Activated CD8-positive, alpha-beta memory T cell treated with anti-CD3 and anti-CD28 coated beads for 36 hours (primary cell): ENCODE data around the gene PRELID3B. TPM values are rescaled to one million over a fixed set of nuclear protein-coding genes. Genes with fewer than 3 reads are reported as not detected.

Experiments
- CTCF ChIA-PET: fragments of 350-600 bp; sonication (Branson Sonifier 250); formaldehyde crosslinking; loops from one replicate; lab custom pipeline; 2021; ENCODE audit warnings: antibody characterized with exemption; lab: Charles Lee
- POLR2A ChIA-PET: fragments of 350-600 bp; sonication (Branson Sonifier 250); formaldehyde crosslinking; loops from one replicate; lab custom pipeline; 2021; ENCODE audit warnings: antibody characterized with exemption; lab: Charles Lee
- total RNA-seq, 2 experiments: library from RNA; stranded (reverse); gene quantifications; one replicate each; pipeline ENCODE4 v1.2.3, GENCODE V29; 2021

PRELID3B gene
- total RNA-seq, 2 experiments from 2014 or later = 148 to 154 TPM

DNA sequence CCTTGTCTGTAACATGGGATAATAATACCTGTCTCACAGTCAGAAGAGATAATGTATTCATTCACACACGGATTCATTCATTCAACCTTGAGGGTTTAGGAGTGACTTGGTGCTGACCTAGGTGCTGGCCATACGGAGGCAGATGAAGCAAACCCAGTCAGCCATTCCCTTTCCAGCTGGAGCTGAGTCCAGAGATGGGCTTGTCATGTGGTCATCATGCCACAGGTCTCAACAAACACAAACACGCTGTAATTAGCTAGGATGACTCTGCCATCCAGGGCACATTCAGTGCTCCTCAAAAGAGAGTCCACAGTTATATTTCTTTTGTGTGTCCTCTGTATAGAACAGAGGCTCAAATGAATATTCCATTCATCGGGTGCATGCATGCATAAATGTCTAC lies 19.5 kb upstream of the PRELID3B start:
- POLR2A ChIA-PET = no interaction called here
- CTCF ChIA-PET = no interaction called here

- CTCF ChIA-PET = no interaction called here
- POLR2A ChIA-PET = no interaction called here
Observed at GRCh38 chr20:59055302-59055701, 12.7 kb upstream of the PRELID3B start.

GRCh38 chr20:59051666-59052185 lies 9.1 kb upstream of the PRELID3B start:
- ChIA-PET POLR2A (no interaction called here), CTCF (no interaction called here)

- ChIA-PET POLR2A (no interaction called here), CTCF (interaction anchor here (1.9 kb wide), 1 partner anchor 157 kb away, joined by 4 read pairs; no protein-coding TSS in a partner anchor)
Observed at GRCh38 chr20:59050437-59050836, 7.9 kb upstream of the PRELID3B start.

DNA sequence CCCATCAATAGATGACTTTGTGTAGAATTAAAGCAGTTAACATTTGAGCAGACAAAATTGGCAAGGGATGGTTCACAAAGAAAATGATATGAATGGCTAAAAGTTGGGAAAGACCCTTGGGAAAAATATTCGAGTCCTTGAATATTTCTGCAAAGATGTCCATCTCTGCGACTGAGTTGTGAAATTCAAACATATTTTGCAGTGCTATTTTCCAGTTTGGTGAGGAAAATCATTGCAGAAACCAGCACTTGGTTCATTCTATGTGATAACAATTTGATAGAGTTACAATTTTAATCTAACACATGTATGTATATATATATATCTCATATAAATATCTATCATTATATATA lies 6.1 kb upstream of the PRELID3B start:
- CTCF ChIA-PET = no interaction called here

DNA sequence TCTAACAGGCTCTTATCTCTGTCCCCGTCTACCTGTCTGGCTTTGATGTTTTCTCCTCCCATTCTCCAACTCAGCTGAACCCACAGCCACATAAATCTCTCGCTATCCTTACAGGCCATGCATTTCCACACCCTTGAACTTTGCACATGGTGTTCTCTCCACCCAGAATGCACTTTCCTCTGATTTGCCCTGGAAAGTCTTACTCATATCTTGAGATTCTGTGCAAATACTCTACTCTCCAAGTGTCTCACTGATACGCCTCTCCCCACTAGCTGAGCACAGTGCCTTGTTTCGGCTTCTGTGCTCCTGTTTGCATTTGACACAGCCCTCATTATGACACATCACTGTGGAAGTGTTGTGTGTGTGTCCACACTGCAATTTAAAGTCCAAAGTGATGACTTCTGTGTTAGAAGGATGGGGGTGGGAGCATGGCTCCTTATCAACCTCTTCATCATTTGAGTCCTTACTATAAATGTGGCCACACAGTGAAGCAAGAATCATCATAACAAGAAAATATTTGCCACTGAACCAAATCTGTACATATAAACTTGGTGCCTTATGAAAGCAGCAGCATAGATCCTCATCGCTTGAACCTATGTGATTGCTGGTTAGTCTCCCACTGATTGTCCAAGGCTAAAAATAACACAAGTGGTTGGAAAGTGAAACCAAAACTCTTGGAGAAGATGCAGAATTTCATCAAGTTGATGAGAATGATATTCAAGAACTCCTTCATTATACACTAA lies 5.5 kb upstream of the PRELID3B start:
- POLR2A ChIA-PET = no interaction called here
- CTCF ChIA-PET = no interaction called here

More for the DNA sequence above, 6.1 kb upstream of the PRELID3B start:
- POLR2A ChIA-PET = no interaction called here

- POLR2A ChIA-PET = interaction anchor here (0.6 kb wide), 1 partner anchor 65 kb away, joined by 4 read pairs; no protein-coding TSS in a partner anchor
- CTCF ChIA-PET = interaction anchor here (0.6 kb wide), 1 partner anchor 106 kb away, joined by 5 read pairs; no protein-coding TSS in a partner anchor
Observed at GRCh38 chr20:59046862-59047261, 4.3 kb upstream of the PRELID3B start.

- ChIA-PET CTCF (no interaction called here), POLR2A (no interaction called here)
Observed at GRCh38 chr20:59044796-59045195, 2.2 kb upstream of the PRELID3B start.

- ChIA-PET CTCF (no interaction called here), POLR2A (interaction anchor here (3.4 kb wide), 1 partner anchor 12 kb away, joined by 28 read pairs; the partner anchor contains the start of gene ATP5F1E)
Observed at GRCh38 chr20:59044295-59044694, 1.7 kb upstream of the PRELID3B start.

- ChIA-PET POLR2A (interaction anchor here (2.4 to 3.4 kb wide), 2 partner anchors 12 to 152 kb away, joined by 8 to 28 read pairs; partner anchors contain the start of gene ATP5F1E), CTCF (interaction anchor here (0.7 to 1.2 kb wide), 3 partner anchors 54 to 179 kb away, joined by 3 to 4 read pairs (median 3); no protein-coding TSS in a partner anchor)
Observed at GRCh38 chr20:59043698-59044097, 1.1 kb upstream of the PRELID3B start.

GRCh38 chr20:59042796-59043631 lies 428 bp upstream of the PRELID3B start:
- POLR2A ChIA-PET = interaction anchor here (2.4 to 3.4 kb wide), 2 partner anchors 11 to 152 kb away, joined by 8 to 28 read pairs; partner anchors contain the start of gene ATP5F1E
- CTCF ChIA-PET = interaction anchor here (0.7 to 1.2 kb wide), 2 partner anchors 54 to 165 kb away, joined by 3 to 4 read pairs; no protein-coding TSS in a partner anchor

GRCh38 chr20:59041487-59041886 lies 1.1 kb downstream of the PRELID3B start:
- ChIA-PET POLR2A (interaction anchor here (2.4 to 3.4 kb wide), 2 partner anchors 10 to 150 kb away, joined by 8 to 28 read pairs; partner anchors contain the start of gene ATP5F1E), CTCF (interaction anchor here (1.0 to 1.6 kb wide), 2 partner anchors 9 to 33 kb away, joined by 3 to 7 read pairs; partner anchors contain the start of gene ATP5F1E)

DNA sequence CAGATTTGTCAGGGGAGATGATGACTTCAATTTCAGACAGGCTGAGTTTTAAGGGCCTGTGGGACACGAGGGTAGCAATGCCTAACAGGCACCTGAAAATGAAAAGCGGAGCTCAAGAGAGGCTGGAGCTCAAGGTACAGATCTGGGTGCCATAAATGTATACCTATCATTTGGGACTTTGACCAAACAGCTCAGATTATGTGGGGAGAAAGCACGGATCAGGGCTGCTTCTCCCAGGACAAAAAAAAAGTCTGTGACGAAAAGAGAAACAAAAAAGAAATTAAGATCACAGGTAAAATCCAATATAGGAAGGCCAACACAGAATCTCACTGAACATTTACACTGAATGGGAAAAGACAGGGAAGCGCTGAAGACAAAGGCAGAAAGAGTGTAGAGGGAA lies 1.9 kb downstream of the PRELID3B start:
- CTCF ChIA-PET = interaction anchor here (1.0 to 1.6 kb wide), 2 partner anchors 9 to 33 kb away, joined by 3 to 7 read pairs; partner anchors contain the start of gene ATP5F1E

DNA sequence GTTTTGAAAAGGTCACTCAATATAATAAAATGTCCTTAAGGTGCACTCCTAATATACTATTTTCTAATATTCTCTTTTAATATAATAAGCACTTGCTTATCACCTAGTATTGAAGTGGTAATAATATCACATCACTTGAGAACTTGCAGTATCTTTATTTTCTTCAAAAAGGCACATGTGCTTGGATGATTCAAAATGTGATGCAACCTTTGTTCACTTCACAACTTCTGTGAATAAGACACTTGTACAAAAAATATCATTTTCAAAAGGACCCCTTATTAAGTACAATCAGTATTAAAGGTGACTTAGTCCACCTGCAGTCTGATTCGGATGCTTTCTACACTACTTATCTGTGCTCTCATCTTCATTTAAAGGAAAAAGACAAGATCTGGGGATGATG lies 3.4 kb downstream of the PRELID3B start:
- POLR2A ChIA-PET = no interaction called here
- CTCF ChIA-PET = no interaction called here

More for the DNA sequence above, 1.9 kb downstream of the PRELID3B start:
- POLR2A ChIA-PET = interaction anchor here (3.4 kb wide), 1 partner anchor 9 kb away, joined by 28 read pairs; the partner anchor contains the start of gene ATP5F1E

DNA sequence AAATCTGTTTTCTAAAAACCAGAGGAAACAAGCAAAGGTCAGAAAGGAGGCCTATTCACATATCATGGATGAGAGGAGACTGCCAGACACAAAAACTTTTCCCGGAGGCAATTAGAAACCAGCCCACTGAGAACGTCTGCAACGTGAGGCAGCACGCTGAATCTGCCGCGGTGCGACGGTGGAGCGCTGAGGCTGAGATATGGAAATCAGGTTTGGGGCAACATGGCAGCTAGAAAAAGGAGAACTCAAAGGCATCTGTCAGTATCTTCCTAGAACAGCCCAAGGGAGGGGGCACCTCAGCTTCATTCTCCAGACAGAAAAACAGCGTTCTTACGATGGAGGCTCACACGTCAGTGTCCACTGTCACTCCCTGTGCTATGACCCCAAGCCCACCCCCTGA lies 5.2 kb downstream of the PRELID3B start:
- POLR2A ChIA-PET = no interaction called here

GRCh38 chr20:59035381-59035780 lies 7.2 kb downstream of the PRELID3B start:
- ChIA-PET POLR2A (no interaction called here), CTCF (no interaction called here)

More for the DNA sequence above, 5.2 kb downstream of the PRELID3B start:
- CTCF ChIA-PET = no interaction called here

DNA sequence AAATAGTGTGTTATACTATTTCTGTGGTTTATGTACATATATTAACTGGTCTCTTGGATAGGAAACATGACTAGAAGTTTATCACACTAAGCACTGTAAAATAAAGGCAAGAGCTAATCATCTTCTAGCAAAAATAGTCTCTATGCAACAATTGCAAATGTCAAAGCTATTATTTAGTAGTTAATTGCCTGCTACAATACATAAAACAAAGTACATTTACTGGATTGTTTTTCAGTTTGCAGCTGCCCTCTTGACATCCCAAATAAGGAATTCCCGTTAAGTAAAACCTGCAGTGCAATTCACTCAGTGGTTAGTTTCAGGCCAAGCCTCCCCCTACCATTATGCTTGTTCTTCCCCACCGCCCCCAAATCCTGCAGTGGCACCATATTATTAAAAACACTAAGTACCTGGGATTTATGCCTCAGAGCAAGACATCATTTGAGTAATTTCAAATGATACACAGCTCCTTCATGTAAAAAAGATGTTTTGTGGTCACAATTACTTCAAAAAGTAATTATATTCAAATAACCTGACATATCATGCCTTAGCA lies 8.9 kb downstream of the PRELID3B start:
- CTCF ChIA-PET = no interaction called here
- POLR2A ChIA-PET = no interaction called here

- POLR2A ChIA-PET = interaction anchor here (2.0 to 2.1 kb wide), 2 partner anchors 142 to 381 kb away, joined by 6 to 10 read pairs; partner anchors contain the start of gene STX16
- CTCF ChIA-PET = interaction anchor here (1.9 kb wide), 1 partner anchor 8 kb away, joined by 7 read pairs; no protein-coding TSS in a partner anchor
Observed at GRCh38 chr20:59033093-59033492, 9.5 kb downstream of the PRELID3B start.
